Caco-2 (cell line): ENCODE results near the gene ABCC12. TPM values are rescaled to one million over a fixed set of nuclear protein-coding genes. Genes with fewer than 3 reads are reported as not detected.

Source experiments
- BruUV-seq: library from RNA; stranded (reverse); fragments of 400-500 nt; replicated peaks from 2 replicates; lab custom pipeline; 2021; lab: Mats Ljungman, UMichigan
- CTCF ChIA-PET: fragments of 300-600 bp; sonication (Branson Sonifier 250); formaldehyde crosslinking; loops from one replicate; lab custom pipeline; 2022; ENCODE audit warnings: antibody characterized with exemption; lab: Charles Lee
- POLR2A ChIA-PET: fragments of 300-600 bp; sonication (Branson Sonifier 250); formaldehyde crosslinking; loops from one replicate; lab custom pipeline; 2022; ENCODE audit warnings: antibody characterized with exemption; lab: Charles Lee
- DNase-seq, 2 experiments: peaks; one replicate each; pipeline versions ENCODE4 v3.0.0 to v3.0.0-alpha.2; 2020 to 2022
- H3K27me3 ChIP-seq: replicated peaks from 2 replicates; pipeline ENCODE4 v1.6.0; 2011; ENCODE audit warnings: low read length; ENCODE audit not compliant: control insufficient read depth, insufficient read depth
- H3K36me3 ChIP-seq: 2 replicates; pipeline ENCODE4 v1.5.1; 2011; ENCODE audit warnings: low read length; ENCODE audit not compliant: control insufficient read depth, insufficient read depth
- H3K4me1 ChIP-seq: fragments of 250-450 bp; sonication (Bioruptor Pico); 2 replicates; pipeline ENCODE4 v1.5.1; 2020; ENCODE audit warnings: mild to moderate bottlenecking
- H3K4me3 ChIP-seq: 2 replicates; pipeline ENCODE4 v1.5.1; 2011; ENCODE audit warnings: low read depth, mild to moderate bottlenecking, control low read depth, low read length
- H3K9me3 ChIP-seq: fragments of 250-450 bp; sonication (Bioruptor Pico); 2 replicates; pipeline ENCODE4 v1.5.1; 2020; ENCODE audit warnings: mild to moderate bottlenecking, moderate library complexity
- H3K27ac Mint-ChIP-seq: one replicate; pipeline ENCODE4 v1.8.0; 2022; ENCODE audit warnings: mixed read lengths; ENCODE audit not compliant: unreplicated experiment
- H3K27me3 Mint-ChIP-seq: one replicate; pipeline ENCODE4 v1.8.0; 2022; ENCODE audit warnings: mixed read lengths; ENCODE audit not compliant: insufficient read depth, unreplicated experiment
- H3K36me3 Mint-ChIP-seq: one replicate; pipeline ENCODE4 v1.8.0; 2022; ENCODE audit warnings: mild to moderate bottlenecking, mixed read lengths; ENCODE audit not compliant: insufficient read depth, unreplicated experiment
- H3K4me1 Mint-ChIP-seq: one replicate; pipeline ENCODE4 v1.8.0; 2022; ENCODE audit warnings: low read depth, mixed read lengths; ENCODE audit not compliant: unreplicated experiment
- H3K4me3 Mint-ChIP-seq: one replicate; pipeline ENCODE4 v1.8.0; 2022; ENCODE audit warnings: mild to moderate bottlenecking, moderate library complexity, mixed read lengths; ENCODE audit not compliant: unreplicated experiment
- H3K9me3 Mint-ChIP-seq: one replicate; pipeline ENCODE4 v1.8.0; 2022; ENCODE audit warnings: mixed read lengths; ENCODE audit not compliant: unreplicated experiment
- intact Hi-C: fragments of 100-400 bp; cut with micrococcal nuclease; formaldehyde crosslinking; loops from one replicate; pipeline ENCODE4 v1.10.0; 2022; ENCODE audit not compliant: unreplicated experiment
- total RNA-seq: library from RNA; stranded (reverse); gene quantifications from 2 replicates; pipeline ENCODE4 v1.2.3, GENCODE V29; 2022
- TF ChIP-seq, protein P1 (sequence below), 2 experiments: fragments of 200-600 bp in 1 of 2; IDR thresholded peaks; 1 replicate in 1 of 2; 2 replicates in 1 of 2; pipeline versions ENCODE4 v1.5.1 to v1.8.0; 2011 to 2022; ENCODE audit warnings: antibody characterized with exemption in 1 of 2, control low read depth in 1 of 2, inconsistent platforms in 1 of 2, low read depth in 1 of 2, low read length in 1 of 2, mild to moderate bottlenecking in 1 of 2, moderate library complexity in 1 of 2; ENCODE audit not compliant: insufficient read depth in 1 of 2, severe bottlenecking in 1 of 2, unreplicated experiment in 1 of 2

ABCC12 gene
- total RNA-seq, 1 experiment from 2014 or later: not detected

DNA sequence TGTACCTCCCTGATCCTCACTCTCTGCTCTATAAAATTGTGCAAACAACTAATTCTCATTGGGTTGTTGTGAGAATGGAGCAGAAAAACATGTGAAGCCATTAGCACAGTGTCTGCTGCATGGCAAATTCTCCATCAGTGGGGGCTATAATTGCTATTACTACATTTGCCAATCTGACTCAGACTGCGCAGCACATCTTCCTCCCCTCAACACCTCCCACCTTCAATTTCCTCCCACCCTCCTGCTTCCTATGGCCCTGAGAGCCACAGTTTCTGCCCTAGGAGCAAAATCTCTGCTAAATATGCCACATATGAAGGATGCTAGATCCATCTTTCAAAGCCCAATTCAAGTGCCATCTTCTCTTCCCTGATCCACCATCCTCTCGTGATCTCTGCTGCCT lies 37.0 kb downstream of the ABCC12 start:
- intact Hi-C loops: loop anchor here (5.0 kb wide), 1 partner anchor 977 kb away; the partner anchor contains the start of gene NETO2
- no peaks in the 10 kb centered on the region for H3K4me1 ChIP-seq
- ChIA-PET POLR2A (no interaction called here), CTCF (no interaction called here)
- no TSS peak for BruUV-seq
- Mint-ChIP-seq H3K36me3 (no peaks in the 10 kb centered on the region), H3K4me1 (no peaks in the 10 kb centered on the region), H3K9me3 (no peaks in the 10 kb centered on the region), H3K27me3 (no peaks in the 10 kb centered on the region), H3K4me3 (no peak overlapping the region), H3K27ac (no peak overlapping the region)
- no peaks in the 10 kb centered on the region for H3K36me3 ChIP-seq
- TF ChIP-seq, protein P1, sequence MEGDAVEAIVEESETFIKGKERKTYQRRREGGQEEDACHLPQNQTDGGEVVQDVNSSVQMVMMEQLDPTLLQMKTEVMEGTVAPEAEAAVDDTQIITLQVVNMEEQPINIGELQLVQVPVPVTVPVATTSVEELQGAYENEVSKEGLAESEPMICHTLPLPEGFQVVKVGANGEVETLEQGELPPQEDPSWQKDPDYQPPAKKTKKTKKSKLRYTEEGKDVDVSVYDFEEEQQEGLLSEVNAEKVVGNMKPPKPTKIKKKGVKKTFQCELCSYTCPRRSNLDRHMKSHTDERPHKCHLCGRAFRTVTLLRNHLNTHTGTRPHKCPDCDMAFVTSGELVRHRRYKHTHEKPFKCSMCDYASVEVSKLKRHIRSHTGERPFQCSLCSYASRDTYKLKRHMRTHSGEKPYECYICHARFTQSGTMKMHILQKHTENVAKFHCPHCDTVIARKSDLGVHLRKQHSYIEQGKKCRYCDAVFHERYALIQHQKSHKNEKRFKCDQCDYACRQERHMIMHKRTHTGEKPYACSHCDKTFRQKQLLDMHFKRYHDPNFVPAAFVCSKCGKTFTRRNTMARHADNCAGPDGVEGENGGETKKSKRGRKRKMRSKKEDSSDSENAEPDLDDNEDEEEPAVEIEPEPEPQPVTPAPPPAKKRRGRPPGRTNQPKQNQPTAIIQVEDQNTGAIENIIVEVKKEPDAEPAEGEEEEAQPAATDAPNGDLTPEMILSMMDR (IDR thresholded peaks at IDR 0.05; ENCODE audit: insufficient read depth in 1 of 2, low read depth in 1 of 2, low read length in 1 of 2, severe bottlenecking in 1 of 2, unreplicated experiment in 1 of 2): no peak
- DNase-seq: no peak
- no peaks in the 10 kb centered on the region for H3K27me3 ChIP-seq
- H3K4me3 ChIP-seq: no peak overlapping the region
- no peaks in the 10 kb centered on the region for H3K9me3 ChIP-seq

DNA sequence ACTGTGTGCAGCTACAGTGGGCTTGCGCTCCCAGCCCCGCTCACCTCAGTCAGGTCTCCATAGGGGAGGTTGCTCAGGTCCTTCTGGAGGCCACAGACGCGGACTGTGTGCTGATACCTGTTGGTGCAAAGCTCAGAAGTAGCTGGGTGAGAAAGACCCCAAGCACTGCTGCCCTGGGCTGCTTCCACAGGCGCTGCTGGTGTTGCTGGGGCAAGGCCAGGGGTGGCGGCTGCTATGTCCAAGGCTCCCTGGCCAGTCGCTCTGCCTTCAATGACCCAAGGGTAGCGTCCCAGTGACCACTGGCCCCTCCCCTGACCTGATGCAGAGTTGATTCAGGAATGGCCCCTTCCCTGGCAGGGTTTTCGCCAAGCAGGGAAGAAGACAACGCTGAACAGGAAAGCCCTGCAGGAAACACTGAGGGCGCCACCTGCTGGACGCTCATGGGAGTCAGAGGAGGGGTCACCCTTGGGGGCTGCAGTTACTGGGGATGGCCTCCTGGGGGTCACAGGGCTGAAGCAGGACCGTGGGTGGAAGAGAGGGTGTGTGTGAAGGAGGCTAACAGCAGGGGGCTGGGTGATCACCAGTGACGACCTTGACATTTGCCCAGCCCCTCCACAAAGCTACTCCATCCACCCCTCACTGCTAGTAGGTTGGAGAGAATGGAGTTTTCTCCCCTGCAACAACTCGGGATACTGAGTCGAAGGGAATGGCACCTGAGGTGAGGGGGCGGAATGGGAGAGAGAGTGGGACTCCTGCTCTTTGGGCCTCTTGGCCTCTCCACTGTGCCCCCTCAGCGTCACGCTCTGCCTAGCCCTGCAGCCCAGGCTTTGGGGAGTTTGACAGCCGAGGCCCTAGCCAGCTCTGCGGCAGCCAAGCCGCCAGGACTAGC lies 38.3 kb downstream of the ABCC12 start:
- Histone ChIP-seq H3K36me3 (no peaks in the 10 kb centered on the region), H3K9me3 (no peaks in the 10 kb centered on the region), H3K27me3 (no peaks in the 10 kb centered on the region), H3K4me1 (no peaks in the 10 kb centered on the region), H3K4me3 (no peak overlapping the region)
- intact Hi-C loops: loop anchor here (1.0 to 5.0 kb wide), 2 partner anchors 40 to 975 kb away; partner anchors contain the start of gene NETO2
- BruUV-seq: no TSS peak
- H3K4me3 Mint-ChIP-seq: no peak overlapping the region
- no peaks in the 10 kb centered on the region for H3K27me3 Mint-ChIP-seq
- H3K4me1 Mint-ChIP-seq: no peaks in the 10 kb centered on the region
- ChIA-PET POLR2A (no interaction called here), CTCF (interaction anchor here (0.9 kb wide), 1 partner anchor 47 kb away, joined by 3 read pairs; no protein-coding TSS in a partner anchor)
- TF ChIP-seq, protein P1 (IDR thresholded peaks at IDR 0.05; ENCODE audit: insufficient read depth in 1 of 2, low read depth in 1 of 2, low read length in 1 of 2, severe bottlenecking in 1 of 2, unreplicated experiment in 1 of 2): peak; percentile 90 to 94
- no peaks in the 10 kb centered on the region for H3K36me3 Mint-ChIP-seq
- H3K9me3 Mint-ChIP-seq: no peaks in the 10 kb centered on the region
- DNase-seq: peak; percentile 78 to 81
- H3K27ac Mint-ChIP-seq: no peak overlapping the region

DNA sequence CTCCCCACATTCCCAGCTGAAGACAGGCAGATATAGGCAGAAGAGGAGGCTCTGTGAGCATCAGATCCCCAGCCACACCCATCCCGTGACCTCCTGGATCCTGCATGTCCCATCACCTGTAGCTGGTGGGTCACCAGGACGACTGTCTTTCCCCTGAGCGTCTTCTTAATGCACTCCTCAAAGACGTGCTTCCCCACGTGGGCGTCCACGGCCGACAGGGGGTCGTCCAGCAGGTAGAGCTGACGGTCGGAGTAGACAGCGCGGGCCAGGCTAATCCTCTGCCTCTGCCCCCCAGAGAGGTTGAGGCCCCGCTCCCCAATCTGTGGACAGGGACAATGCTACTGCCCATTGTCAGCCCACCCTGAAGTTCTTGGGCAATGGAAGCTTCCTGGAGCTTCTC lies 40.5 kb downstream of the ABCC12 start:
- H3K4me3 ChIP-seq: no peak overlapping the region
- intact Hi-C loops: loop anchor here (5.0 kb wide), 1 partner anchor 973 kb away; the partner anchor contains the start of gene NETO2
- no TSS peak for BruUV-seq
- POLR2A ChIA-PET: no interaction called here
- TF ChIP-seq, protein P1 (IDR thresholded peaks at IDR 0.05; ENCODE audit: insufficient read depth in 1 of 2, low read depth in 1 of 2, low read length in 1 of 2, severe bottlenecking in 1 of 2, unreplicated experiment in 1 of 2): no peak
- Mint-ChIP-seq H3K9me3 (no peaks in the 10 kb centered on the region), H3K27ac (no peak overlapping the region), H3K36me3 (no peaks in the 10 kb centered on the region), H3K27me3 (peaks cover 10% of the 10 kb centered on the region), H3K4me1 (no peaks in the 10 kb centered on the region), H3K4me3 (no peak overlapping the region)
- no peaks in the 10 kb centered on the region for H3K36me3 ChIP-seq
- H3K4me1 ChIP-seq: no peaks in the 10 kb centered on the region
- no peak for DNase-seq
- CTCF ChIA-PET: interaction anchor here (0.6 kb wide), 2 partner anchors 25 to 49 kb away, joined by 3 to 5 read pairs; no protein-coding TSS in a partner anchor
- no peaks in the 10 kb centered on the region for H3K27me3 ChIP-seq
- no peaks in the 10 kb centered on the region for H3K9me3 ChIP-seq
